ENCODE measurements around the gene DAB2IP.

DAB2IP gene

DNA sequence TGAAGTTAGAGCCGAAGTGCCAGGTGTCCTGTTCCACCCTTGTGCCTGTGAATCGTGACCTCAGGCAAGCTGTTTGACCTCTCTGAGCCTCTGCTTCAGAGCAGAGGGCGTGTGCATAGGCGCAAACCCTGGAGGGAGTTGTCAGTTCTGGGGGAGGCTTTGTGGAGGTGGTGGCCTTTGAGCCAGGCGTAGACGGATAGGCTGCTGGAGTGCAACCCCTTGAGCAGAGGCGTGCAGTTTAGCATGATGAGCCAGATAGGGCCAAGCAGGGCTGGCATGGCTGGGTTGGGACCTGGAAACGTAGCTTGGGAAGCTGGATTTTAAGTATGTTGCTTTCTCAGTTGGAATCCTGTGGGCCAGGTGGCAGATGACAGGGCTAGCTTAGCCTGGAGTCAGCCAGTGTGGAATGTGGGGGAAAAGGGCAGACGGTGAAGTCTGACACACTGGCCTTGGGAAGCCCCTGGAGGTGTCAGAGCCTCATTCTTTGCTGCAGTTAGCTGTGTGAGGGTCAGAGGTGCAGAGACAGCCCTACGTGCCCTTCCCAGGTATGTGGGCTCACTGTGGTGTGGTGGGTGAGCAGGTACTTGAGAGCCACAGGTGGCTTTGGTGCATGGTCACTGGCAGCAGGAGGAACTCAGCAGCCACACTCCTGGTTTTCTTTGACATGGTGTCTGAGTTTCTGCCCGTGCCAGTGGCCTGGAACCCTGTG, 93.4 kb downstream of the DAB2IP start:
- no peak for DNase-seq (ENCODE audit: low read depth)

DNA sequence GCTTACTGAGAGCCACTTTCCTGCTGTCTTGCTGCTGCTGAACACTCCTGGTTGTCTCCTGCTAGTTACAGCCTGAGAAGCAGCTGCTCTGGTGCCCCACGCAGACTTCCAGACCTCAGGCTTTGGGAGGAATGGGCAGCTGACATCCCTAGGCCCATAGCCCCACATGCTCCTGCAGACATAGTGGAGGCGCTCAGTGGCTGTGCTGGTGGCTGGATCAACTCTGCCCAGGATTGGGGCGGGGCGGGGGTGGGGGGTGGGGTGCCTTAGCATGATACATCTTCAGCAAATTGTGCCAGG, 93.9 kb downstream of the DAB2IP start:
- DNase-seq (ENCODE audit: low read depth) = no peak

DNA sequence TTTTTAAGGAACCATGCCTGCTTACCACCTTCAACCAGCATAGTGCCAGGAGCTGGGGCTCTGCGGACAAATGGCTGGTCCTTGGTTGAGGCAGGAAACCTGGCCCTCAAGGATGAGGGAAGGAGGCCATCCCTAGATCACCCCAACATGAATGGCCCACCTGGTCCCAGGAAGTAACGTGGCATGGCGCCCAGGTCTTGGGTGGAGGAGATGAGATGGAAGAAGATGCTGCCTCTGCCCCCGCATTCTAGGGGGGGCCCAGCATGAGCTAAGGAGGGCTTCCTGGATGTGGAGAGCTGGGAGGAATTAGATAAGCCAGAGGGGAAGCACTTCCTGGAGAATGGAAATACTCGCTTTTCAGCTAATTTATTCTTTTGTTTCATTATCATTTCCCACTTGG, 95.0 kb downstream of the DAB2IP start:
- DNase-seq (ENCODE audit: low read depth) = no peak

DNA sequence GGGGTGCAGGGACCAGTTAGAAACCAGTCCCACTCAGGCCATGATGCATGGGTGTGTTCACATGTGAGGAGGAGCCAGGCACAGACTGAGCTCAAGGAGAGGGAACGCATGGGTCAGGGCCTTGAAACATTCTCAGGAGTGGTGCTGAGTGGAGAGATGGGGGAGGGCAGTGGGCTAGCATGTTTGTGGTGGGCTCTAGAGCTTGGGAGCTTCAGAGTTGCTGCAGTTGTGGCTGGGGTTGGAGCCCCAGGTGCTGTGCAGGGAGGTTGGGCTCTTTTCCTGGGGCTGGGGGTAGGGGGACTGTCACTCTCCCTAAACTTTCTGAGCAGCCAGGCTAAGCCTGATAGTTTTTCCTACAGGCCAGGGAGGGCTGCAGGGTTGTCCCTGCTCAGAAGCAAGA, 95.4 kb downstream of the DAB2IP start:
- no peak for DNase-seq (ENCODE audit: low read depth)

DNA sequence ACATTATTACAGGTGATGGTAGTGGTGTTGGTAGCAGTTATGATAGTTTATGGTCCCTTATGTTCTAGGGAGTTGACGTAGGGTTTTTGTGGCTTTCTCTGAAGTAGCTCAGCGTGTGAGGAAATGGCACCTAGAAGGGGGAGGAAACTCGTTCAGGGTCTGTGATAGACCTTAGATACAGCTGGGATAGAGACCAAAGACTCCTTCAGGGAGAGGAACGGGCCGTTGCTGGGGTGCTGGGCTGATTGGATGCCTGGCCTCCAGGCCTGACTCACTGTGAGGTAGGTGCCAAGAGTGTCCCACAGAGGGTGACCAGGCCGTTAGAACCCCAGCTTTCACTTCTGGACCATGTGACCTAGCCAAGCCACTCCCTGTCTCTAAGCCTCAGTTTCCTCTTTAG, 96.6 kb downstream of the DAB2IP start:
- DNase-seq (ENCODE audit: low read depth) = no peak

DNA sequence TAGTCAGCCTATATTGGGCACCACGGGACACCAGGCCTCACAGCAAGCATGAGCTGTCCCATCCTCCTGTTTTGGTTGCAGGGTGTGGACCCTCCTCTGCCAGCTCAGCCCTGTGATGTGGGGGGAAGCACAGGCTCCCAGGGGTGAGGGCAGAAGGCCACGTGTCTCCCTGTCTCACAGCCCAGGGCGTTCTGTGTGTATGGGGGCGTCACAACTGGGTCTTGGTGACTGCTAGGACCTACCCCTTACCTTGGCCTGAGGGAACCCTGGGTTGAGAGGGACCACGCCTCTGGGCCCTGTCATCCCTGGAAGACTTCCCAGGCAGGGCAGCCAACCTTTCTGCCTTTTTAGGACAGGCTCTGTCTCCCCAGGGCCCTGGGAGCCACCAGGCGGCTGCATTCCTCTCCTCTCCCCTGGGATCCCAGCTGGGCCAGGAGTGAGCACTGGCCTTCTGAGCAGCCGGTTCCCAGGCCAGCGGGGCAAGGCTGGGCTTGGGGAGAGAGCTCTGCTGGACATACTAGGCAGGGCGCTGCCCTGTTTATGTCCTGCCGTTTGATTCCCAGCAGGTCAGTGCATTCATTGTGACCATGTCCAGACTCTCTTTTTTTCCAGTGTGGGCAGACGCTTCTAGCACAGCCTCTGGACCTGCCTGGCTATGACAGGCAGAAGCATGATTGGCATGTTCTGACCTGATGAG, 97.4 kb downstream of the DAB2IP start:
- DNase-seq (ENCODE audit: low read depth) = no peak

DNA sequence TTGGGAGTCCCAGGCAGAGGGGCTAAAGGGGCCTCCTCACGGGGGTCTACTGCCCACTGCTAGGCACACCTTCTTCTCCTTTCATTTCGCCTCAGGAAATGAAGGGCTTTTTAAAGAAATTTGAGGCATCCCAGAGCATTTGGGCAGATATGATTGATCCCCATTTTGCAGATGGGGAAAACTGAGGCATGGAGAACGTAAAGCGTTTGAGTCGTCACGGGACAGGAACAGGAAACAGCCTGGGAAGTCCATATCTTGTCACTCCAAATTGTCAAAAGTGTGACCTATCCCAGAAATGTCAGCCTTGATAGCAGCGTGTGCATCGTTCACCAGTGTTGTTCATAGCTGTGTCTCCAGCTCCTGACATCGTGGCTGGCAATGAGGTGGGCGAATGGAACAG, 98.2 kb downstream of the DAB2IP start:
- no peak for DNase-seq (ENCODE audit: low read depth)

DNA sequence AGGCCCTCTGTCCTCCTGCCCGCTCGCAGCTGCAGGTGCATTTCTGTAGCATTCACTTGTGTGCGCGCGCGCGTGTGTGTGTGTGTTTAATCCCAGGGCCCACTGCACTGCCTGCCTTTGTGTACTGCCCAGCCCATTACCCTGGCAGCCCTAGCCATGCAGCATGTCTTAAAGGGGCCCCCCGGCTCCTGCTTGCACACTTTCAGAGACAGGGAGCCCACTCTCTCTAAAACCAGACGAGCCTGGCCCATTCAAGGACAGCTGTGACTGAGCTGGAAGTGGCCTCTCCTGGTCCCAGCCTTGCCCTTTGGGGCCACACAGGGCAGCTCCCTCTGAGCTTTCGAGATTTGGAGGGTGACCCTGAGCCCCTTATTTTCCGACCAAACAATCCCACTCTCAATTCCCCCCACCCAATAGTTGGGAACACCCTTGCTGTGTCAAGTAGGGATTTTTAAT, 98.9 kb downstream of the DAB2IP start:
- DNase-seq (ENCODE audit: low read depth) = no peak

DNA sequence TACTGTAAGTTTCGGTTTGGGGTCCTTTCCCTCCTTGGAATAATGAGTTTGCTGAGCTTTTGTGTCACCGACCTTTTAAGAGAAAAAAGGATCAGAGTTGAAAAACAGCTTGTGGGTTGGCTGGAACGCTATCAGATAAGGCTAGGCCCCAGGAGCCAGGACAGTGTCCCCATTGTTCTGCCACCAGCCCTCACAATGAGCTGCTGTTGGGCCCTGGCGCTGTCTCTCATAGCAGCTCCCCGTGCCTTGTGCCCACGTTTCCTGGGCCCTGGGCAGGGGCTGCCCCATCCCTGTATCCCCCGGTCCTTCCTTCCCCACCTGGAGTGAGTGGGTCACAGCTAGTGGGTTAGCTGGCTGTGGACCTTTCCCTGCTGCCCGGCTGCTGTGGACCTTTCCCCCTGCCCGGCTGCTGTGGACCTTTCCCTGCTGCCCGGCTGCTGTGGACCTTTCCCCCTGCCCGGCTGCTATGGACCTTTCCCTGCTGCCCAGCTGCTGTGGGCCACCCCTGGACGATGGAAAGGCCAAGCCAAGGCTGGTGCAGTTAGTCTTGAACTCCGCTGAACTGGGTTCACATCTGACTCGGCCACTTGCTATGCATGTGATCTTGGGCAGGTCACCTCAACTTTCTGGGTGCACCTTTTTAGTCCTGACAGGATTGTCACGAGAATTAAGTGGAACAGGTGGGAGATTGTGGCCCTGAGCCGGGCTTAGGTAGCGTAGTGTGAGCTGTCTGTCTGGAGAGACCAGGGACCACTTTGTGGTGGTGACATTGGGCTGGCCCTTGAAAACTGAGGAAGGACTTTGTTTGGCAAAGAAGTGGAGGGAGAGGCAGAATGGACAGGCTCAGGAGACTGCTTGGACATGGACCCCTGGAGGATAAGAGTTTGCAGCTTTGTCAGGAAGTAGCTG, 99.5 kb downstream of the DAB2IP start:
- no peak for DNase-seq (ENCODE audit: low read depth)

DNA sequence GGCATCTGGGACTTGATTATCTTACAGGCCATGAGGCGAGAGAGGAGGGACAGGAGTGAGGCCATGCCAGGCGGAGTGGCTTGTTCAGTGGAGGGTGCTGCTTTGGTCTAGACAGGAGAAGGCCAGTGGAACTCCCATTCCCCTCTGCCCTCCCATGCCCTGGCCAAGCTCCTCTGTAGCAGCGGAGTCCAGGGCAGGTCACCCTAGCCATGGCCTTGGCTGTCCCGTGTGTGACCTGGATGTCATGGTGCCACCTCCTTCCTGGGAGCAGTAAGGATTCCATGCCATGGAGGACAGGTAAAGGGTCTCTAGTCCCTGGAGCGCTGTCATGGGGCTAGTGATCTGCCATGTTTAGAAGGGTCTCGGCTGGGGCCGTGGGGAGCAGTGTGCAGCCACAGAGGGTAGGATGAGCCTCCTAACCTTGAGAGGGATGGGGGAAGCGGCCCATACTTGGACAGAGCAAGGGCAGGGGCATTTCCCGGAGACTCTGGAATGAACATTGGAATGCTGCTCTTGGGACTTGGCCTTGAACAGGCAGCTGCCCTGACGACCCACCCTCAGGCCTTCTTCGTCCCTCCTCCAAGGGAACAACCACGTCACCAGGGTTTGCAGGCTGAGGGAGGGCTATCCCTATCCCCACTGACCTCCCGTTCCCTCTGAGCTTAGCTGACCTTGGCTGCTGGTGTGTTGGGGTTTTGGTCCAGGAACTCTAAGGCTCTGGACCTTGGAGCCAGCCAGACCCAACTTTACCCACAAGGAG, 100.4 kb downstream of the DAB2IP start:
- DNase-seq (ENCODE audit: low read depth) = no peak

DNA sequence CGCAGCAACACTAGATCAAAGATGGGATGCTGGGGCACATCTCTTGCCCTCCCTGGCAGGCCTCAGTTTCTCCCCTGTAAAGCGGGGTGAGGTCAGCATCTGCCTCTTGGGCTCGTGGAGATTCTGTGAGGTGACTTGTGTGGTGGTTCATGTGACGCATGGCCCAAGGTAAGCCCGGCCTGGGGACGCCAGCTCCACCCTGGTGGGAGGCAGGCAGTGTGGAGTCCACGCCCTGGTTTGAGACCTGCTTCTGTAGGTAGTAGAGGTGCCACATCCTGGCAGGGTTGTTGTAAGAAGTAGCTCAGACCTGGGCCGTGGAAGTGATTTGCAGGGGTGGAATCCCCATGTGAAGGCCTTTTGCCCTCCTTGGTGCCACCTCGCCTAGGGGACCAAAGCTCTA, 101.5 kb downstream of the DAB2IP start:
- DNase-seq (ENCODE audit: low read depth) = no peak

DNA sequence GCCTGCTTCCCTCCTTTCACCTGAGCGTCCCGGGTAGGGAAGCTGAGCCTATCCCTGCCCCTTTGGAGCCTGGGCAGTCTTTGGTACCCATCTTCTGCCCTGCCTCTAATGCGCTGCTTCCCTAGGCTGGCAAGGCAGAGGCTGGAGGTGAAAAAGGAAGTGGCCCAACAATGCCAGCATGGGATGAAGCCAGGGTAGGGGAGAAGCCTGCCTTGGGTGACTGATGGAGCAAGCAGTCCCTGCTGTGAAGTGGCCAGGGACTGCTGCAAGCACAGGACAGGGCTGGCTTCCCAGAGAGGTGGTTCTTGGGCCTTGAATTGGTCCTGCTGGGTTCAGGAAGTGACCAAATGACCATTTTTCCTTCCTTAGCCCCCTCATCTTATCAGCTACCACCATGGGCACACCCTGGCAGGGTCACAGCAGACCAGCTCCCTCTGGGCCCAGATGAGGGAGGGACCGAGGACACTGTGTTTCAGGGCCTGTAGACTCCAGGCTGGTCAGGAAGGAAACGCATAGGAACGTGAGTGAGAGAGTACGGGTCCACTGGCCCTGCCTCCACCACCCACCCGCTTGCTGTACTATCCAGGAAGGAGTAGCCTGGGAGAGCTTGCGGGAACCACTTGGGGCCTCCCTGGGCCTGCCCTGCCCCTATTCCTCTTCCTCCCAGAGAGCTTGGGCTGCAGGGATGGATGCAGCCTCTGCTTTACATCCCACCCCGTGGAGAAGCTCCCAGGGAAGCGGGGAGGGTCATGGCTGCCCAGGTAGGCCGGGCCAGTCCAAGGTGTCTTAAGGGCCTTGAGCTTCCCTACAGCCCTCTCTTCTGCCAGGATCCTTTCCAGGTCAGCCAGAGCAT, 102.6 kb downstream of the DAB2IP start:
- no peak for DNase-seq (ENCODE audit: low read depth)

DNA sequence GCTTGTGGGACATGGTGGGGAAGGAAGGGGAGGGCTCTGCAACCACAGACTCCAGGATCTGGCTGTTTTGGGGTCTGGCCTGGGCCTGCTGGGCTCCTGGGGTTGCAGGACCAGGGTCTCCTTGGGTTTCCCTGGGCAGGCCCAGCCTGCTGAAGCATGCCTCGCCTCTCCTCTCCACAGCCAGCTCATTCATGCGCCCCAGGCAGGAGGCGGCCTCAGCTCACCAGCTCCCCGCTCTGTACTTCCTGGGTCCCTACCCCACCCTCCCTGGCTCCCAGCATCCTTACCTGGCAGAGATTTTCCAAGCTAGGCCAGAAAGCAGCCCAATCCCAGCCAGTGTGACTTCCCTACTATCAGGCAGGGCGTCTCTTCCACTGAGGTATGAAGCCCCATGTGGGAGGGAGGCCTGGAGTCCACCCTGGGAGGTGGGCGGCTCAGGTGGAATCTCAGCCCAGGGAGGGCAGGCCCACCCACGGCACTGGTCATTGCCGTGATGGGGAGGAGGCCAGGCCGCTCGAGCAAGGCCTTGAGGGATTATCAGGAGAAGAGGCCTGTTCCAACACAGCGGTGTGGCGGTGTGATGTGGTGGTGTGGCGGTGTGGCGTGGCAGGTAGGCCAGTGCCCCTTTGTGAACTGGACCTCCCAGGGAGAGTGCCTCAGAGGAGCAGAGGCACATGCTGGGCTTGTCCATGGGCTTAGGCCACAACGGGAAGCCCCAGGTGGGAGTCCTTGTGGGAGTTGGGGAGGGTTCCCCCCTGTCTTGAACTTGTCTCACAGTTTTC, 103.4 kb downstream of the DAB2IP start:
- no peak for DNase-seq (ENCODE audit: low read depth)

DNA sequence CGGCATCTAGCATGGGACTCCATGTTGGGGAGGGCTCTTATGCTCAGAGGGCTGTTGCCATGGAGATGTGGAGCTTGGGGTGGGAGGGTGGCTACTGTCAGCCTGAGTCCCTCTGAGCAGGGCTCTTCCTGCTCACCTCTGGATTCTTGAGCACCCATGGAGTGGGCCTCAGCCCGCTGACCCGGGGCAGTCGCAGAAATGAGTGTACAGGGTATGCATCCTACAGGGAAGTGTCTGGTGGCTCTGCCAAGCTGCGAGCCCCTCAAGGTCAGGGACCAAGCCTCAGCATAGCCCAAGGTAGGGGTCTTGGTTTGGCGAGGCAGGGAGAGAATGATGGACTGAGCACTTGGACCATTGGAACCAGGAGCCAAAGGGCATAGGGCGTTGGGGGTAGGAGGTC, 104.1 kb downstream of the DAB2IP start:
- DNase-seq (ENCODE audit: low read depth) = no peak

DNA sequence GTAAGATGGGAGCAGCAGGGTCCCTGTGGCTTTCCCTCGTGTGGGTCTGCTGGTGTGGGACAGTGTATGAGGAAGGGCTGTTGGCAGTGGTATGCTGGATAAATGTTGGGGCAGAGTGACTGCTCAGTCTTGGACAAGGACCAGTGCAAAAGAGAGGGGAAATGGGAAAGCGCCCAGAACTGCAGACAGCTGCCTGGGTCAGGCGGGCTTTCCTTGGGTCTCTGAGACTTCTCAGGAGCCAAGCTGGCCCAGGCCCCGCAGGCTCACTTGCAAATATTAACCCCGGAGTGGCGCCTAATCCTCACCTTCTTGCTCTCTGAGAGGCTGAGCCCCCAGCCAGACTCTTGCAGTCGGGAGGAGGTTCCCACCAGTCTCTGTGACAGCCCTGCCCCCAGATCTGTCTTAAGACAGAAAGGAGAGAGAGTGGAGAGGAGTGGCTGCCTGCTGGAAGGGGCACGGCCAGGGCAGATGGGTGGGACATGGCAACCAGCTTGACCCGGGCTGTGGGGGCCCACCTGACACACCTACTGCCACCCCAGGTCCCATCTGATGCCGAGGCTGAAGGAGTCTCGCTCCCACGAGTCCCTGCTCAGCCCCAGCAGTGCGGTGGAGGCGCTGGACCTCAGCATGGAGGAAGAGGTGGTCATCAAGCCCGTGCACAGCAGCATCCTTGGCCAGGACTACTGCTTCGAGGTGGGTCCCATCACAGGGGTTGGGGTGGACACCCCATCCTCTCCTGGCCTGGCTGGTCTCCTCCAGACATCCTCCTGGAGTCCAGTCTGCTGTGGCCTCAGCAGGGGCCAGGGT, 105.2 kb downstream of the DAB2IP start:
- no peak for DNase-seq (ENCODE audit: low read depth)

DNA sequence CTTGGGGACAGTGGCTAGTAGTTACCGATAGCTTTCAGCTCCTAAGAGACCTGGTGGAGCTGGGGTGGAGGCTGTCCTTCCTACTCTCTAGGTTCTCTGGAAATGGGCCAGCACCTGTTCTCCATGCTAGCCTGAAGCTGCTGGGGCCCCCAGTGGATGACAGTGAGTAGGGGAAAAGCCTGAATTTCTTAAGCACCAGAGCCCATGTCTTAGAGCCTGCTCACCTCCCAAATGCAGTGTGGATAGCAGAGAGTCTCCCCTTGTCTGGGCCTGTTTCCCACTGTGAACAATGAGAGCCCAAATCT, 105.8 kb downstream of the DAB2IP start:
- DNase-seq (ENCODE audit: low read depth) = no peak

DNA sequence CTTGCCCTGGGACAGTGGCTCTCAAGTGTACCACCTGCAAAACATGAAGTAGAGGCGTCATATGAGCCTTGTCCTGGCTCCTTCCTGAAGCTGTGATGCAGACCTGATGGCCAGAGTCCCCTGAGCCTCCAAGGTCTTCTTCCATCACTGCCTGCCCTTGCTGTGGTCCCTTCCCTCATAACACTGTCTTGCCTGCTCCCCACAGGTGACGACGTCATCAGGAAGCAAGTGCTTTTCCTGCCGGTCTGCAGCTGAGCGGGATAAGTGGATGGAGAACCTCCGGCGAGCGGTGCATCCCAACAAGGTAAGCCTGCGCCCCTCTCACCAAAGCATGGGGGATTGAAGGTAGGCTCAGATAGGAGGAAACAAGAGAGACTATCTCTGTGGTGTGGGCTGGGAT, 107.3 kb downstream of the DAB2IP start:
- no peak for DNase-seq (ENCODE audit: low read depth)

DNA sequence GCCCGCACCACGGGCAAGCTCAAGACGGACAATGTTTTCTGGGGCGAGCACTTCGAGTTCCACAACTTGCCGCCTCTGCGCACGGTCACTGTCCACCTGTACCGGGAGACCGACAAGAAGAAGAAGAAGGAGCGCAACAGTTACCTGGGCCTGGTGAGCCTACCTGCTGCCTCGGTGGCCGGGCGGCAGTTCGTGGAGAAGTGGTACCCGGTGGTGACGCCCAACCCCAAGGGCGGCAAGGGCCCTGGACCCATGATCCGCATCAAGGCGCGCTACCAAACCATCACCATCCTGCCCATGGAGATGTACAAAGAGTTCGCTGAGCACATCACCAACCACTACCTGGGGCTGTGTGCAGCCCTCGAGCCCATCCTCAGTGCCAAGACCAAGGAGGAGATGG, 108.6 kb downstream of the DAB2IP start:
- DNase-seq (ENCODE audit: low read depth) = no peak

DNA sequence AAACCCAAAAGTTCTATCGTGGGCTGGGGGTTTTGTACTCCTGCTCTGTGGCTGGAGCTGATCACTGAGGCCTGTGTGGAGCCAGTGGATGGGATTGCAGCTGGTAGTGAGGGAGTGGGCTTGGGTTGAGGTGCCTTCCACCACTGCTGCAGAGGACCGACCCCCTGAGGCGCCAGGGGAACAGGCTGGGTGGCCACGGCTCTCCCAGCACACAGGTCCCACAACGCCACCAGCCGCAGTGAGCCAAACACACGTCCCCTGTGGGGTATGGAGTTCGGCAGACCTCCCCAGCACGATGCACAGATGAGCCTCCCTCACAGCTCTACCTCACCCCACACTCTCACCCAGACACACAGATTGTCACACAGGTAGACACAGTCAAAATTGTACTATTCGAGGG, 109.1 kb downstream of the DAB2IP start:
- no peak for DNase-seq (ENCODE audit: low read depth)

DNA sequence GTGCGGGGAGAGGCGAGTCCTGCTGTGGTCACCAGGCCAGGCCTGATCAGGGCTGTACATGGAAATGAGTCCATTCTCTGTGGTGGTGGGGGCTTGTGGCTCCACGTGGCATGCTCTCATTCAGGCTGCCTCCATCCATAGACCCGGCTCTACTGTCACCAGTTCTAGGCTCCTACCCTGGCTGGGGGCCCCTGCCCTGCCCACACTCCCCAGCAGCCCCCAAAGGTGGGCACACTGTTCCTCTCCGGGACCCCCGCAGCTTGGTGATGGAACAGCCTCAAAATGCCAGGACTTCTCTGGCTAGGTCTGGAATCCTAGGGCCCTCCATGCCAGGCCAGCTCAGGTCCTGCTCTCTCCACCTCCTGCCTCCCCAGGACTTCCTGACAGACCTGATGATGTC, 111.7 kb downstream of the DAB2IP start:
- no peak for DNase-seq (ENCODE audit: low read depth)

All from stimulated activated CD8-positive, alpha-beta memory T cell treated with anti-CD3 and anti-CD28 coated beads, Interleukin-12 subunit alpha, Interleukin-12 subunit beta, amount 100 ng/mL, for 4 hours (primary cell).